Endothelial cell of umbilical vein (primary cell): ENCODE data around the gene SMNDC1.

Experiments used
- EZH2 ChIP-seq: IDR thresholded peaks from 2 replicates; pipeline ENCODE4 v1.6.1; 2012; ENCODE audit warnings: borderline replicate concordance, low read depth, mild to moderate bottlenecking, moderate library complexity, low read length, inconsistent platforms; ENCODE audit not compliant: severe bottlenecking
- JUN ChIP-seq: IDR thresholded peaks from 2 replicates; pipeline ENCODE4 v1.6.1; 2011; ENCODE audit warnings: borderline replicate concordance, low read depth; ENCODE audit not compliant: insufficient read length, insufficient read depth
- POLR2A ChIP-seq: IDR thresholded peaks from 2 replicates; pipeline ENCODE4 v1.6.1; 2012; ENCODE audit warnings: low read depth, mild to moderate bottlenecking, control low read depth, low read length
- POLR2AphosphoS5 ChIP-seq: IDR thresholded peaks from 2 replicates; pipeline ENCODE4 v1.6.1; 2012; ENCODE audit warnings: low read depth, mild to moderate bottlenecking, control low read depth, low read length, moderate library complexity; ENCODE audit not compliant: insufficient read depth
- TF ChIP-seq, protein P1 (sequence below), 2 donors: IDR thresholded peaks; 1 replicate in 1 of 2; 2 replicates in 1 of 2; pipeline ENCODE4 v1.5.1; 2011; ENCODE audit warnings: low read length in 2 of 2, mild to moderate bottlenecking in 2 of 2, moderate library complexity in 2 of 2, control low read depth in 1 of 2, inconsistent platforms in 1 of 2, low read depth in 1 of 2; ENCODE audit not compliant: insufficient read depth in 1 of 2; ENCODE audit errors: extremely low read depth in 1 of 2

DNA sequence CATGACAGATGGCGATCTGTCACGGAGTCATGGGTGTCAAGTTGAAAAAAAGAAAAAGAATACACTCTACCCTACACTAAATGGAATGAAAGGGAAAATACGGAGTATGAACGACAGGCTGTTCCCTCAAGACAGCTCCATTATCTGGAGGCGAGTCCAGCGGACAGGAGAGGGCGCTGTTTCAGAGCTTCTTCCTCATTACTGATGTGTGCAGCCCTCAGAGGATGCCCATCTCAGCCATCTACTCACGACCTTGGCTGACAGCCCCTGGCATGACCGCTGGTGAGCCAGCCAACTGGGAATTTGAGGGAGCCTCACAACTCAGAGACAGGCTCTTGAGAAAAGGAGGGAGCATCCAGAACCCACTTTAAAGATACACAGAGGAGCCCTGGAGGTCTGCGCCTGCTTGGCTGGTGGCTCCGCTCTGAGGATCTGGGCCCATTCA lies 49.6 kb upstream of the SMNDC1 start:
- TF ChIP-seq EZH2 (no peak), POLR2AphosphoS5 (no peak), POLR2A (no peak), JUN (no peak)
- TF ChIP-seq, protein P1, sequence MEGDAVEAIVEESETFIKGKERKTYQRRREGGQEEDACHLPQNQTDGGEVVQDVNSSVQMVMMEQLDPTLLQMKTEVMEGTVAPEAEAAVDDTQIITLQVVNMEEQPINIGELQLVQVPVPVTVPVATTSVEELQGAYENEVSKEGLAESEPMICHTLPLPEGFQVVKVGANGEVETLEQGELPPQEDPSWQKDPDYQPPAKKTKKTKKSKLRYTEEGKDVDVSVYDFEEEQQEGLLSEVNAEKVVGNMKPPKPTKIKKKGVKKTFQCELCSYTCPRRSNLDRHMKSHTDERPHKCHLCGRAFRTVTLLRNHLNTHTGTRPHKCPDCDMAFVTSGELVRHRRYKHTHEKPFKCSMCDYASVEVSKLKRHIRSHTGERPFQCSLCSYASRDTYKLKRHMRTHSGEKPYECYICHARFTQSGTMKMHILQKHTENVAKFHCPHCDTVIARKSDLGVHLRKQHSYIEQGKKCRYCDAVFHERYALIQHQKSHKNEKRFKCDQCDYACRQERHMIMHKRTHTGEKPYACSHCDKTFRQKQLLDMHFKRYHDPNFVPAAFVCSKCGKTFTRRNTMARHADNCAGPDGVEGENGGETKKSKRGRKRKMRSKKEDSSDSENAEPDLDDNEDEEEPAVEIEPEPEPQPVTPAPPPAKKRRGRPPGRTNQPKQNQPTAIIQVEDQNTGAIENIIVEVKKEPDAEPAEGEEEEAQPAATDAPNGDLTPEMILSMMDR (IDR thresholded peaks at IDR 0.05; ENCODE audit: extremely low read depth in 1 of 2, insufficient read depth in 1 of 2, low read depth in 1 of 2, low read length in 2 of 2), result peak; percentile 84 to 96
